ENCODE measurements around the gene RBPMS2. TPM values are rescaled to one million over a fixed set of nuclear protein-coding genes. Genes with fewer than 3 reads are reported as not detected.

RBPMS2 gene
- total and polyA plus RNA-seq, 2 donors (not counting 3 experiments of a cell fraction or from before 2014, with no cell fraction given) = 2.3 to 7.8 TPM

GRCh38 chr15:64754663-64755426 lies 20.5 kb downstream of the RBPMS2 start:
- ChIA-PET POLR2A (no interaction called here), CTCF (no interaction called here)
- H3K27ac ChIP-seq (ENCODE audit: insufficient read depth, low read depth, low read length) = no peak overlapping the region
- no peaks in the 10 kb centered on the region for H4K20me1 ChIP-seq (replicated peaks; ENCODE audit: control insufficient read depth, extremely low read depth, insufficient read depth, low read length)
- H3K4me3 ChIP-seq (replicated peaks in 1 of 3; ENCODE audit: insufficient read depth in 1 of 3, low read depth in 1 of 3, low read length in 3 of 3) = no peak overlapping the region
- no peak overlapping the region for H3K9ac ChIP-seq (replicated peaks; ENCODE audit: extremely low read depth, insufficient read depth, low read length)
- H3K36me3 ChIP-seq (ENCODE audit: control insufficient read depth in 2 of 2, extremely low read depth in 1 of 2, insufficient read depth in 2 of 2, low read length in 2 of 2) = no peaks in the 10 kb centered on the region
- no peak overlapping the region for H2AFZ ChIP-seq (ENCODE audit: low read depth, low read length)
- H3K79me2 ChIP-seq (ENCODE audit: control insufficient read depth, insufficient read depth, low read length) = no peaks in the 10 kb centered on the region
- TF ChIP-seq JUN (IDR thresholded peaks at IDR 0.05; ENCODE audit: borderline replicate concordance, insufficient read depth, insufficient read length, low read depth) (no peak), MYC (IDR thresholded peaks at IDR 0.05; ENCODE audit: low read depth, low read length) (no peak), FOS (IDR thresholded peaks at IDR 0.05; ENCODE audit: borderline replicate concordance, insufficient read depth, low read length) (no peak), GATA2 (IDR thresholded peaks at IDR 0.05; ENCODE audit: insufficient read depth, insufficient read length, low read depth, low read length) (no peak), POLR2A (IDR thresholded peaks at IDR 0.05; ENCODE audit: low read depth, low read length) (no peak), POLR2AphosphoS5 (IDR thresholded peaks at IDR 0.05; ENCODE audit: insufficient read depth, low read depth, low read length) (no peak), MAX (IDR thresholded peaks at IDR 0.05; ENCODE audit: insufficient read depth, insufficient read length) (no peak), EZH2 (IDR thresholded peaks at IDR 0.05; ENCODE audit: borderline replicate concordance, low read depth, low read length, severe bottlenecking) (no peak)
- BruUV-seq (replicated peaks) = no TSS peak
- no peaks in the 10 kb centered on the region for H3K4me1 ChIP-seq (ENCODE audit: control insufficient read depth, extremely low read depth, insufficient read depth, low read length)
- intact Hi-C loops (cut with micrococcal nuclease) (no loop called here), dilution Hi-C loops (cut with MboI; ENCODE audit: extremely low pct_ligation_motif_present, low sequenced_read_pairs) (no loop called here)
- H3K27me3 ChIP-seq (ENCODE audit: control insufficient read depth in 2 of 2, insufficient read depth in 2 of 2, low read length in 2 of 2) = no peaks in the 10 kb centered on the region
- FAIRE-seq = no peak
- no peaks in the 10 kb centered on the region for H3K9me3 ChIP-seq (replicated peaks; ENCODE audit: control insufficient read depth, insufficient read depth, low read length)
- no peaks in the 10 kb centered on the region for H3K9me1 ChIP-seq (replicated peaks; ENCODE audit: control insufficient read depth, extremely low read depth, insufficient read depth, low read length)
- H3K4me2 ChIP-seq (ENCODE audit: insufficient read depth, low read length) = no peak overlapping the region
- no peak for DNase-seq (ENCODE audit: low read depth, low spot score)

All from endothelial cell of umbilical vein (primary cell).